Mammary epithelial cell (primary cell): ENCODE measurements around the gene MSI2.

Experiments used
- EZH2 ChIP-seq: IDR thresholded peaks from 2 replicates; pipeline ENCODE4 v1.6.1; 2012; ENCODE audit warnings: low read length, inconsistent platforms, borderline replicate concordance
- TF ChIP-seq, protein P1 (sequence below), 2 donors: IDR thresholded peaks in 1 of 2; conservative IDR thresholded peaks in 1 of 2; 2 replicates each; pipeline ENCODE4 v1.5.1; 2011 to 2012; ENCODE audit warnings: inconsistent platforms in 2 of 2, low read length in 2 of 2, mild to moderate bottlenecking in 2 of 2, control low read depth in 1 of 2, low read depth in 1 of 2; ENCODE audit not compliant: insufficient read depth in 1 of 2; ENCODE audit errors: extremely low read depth in 1 of 2

DNA sequence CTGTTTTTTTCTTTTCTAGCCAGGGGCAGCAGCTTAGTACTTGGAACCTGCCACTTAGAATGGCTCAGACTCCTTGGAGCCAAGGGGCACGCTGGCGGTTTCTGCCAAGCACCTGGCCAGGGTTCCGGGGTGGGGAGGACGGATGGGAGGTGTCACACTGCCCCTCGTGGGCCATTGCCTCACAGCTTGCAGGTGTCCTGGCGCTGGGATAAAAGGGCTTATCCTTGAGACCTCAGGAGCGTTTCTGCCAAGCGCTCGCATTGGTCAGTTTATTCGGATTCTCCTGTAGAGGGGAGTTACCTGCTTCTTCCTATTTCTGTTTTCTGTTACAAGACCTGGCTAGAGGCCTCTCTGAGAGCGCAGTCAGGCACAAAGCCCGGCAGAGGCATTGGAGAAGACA is 234.6 kb downstream of the MSI2 start:
- TF ChIP-seq, protein P1, sequence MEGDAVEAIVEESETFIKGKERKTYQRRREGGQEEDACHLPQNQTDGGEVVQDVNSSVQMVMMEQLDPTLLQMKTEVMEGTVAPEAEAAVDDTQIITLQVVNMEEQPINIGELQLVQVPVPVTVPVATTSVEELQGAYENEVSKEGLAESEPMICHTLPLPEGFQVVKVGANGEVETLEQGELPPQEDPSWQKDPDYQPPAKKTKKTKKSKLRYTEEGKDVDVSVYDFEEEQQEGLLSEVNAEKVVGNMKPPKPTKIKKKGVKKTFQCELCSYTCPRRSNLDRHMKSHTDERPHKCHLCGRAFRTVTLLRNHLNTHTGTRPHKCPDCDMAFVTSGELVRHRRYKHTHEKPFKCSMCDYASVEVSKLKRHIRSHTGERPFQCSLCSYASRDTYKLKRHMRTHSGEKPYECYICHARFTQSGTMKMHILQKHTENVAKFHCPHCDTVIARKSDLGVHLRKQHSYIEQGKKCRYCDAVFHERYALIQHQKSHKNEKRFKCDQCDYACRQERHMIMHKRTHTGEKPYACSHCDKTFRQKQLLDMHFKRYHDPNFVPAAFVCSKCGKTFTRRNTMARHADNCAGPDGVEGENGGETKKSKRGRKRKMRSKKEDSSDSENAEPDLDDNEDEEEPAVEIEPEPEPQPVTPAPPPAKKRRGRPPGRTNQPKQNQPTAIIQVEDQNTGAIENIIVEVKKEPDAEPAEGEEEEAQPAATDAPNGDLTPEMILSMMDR (conservative IDR thresholded peaks at IDR 0.05 in 1 of 2, IDR thresholded peaks at IDR 0.05 in 1 of 2; ENCODE audit: extremely low read depth in 1 of 2, insufficient read depth in 1 of 2, low read depth in 1 of 2, low read length in 2 of 2) = no peak
- no peak for TF ChIP-seq EZH2
